Endothelial cell of umbilical vein (primary cell): ENCODE measurements around the gene IGF1. TPM values are rescaled to one million over a fixed set of nuclear protein-coding genes. Genes with fewer than 3 reads are reported as not detected.

Experiments used
- BruUV-seq: library from RNA; stranded (reverse); fragments of 400-500 nt; replicated peaks from 2 replicates; lab custom pipeline; 2021; lab: Mats Ljungman, UMichigan
- CTCF ChIA-PET: fragments of 300-600, 350-600 bp; sonication (Branson Sonifier 250); formaldehyde crosslinking; loops from one replicate; lab custom pipeline; 2021; ENCODE audit warnings: antibody characterized with exemption, inconsistent platforms; lab: Charles Lee
- POLR2A ChIA-PET: fragments of 300-600, 350-600 bp; sonication (Branson Sonifier 250); formaldehyde crosslinking; loops from one replicate; lab custom pipeline; 2021; ENCODE audit warnings: antibody characterized with exemption, inconsistent platforms; lab: Charles Lee
- DNase-seq: peaks from one replicate; pipeline ENCODE4 v3.0.0-alpha.2; 2011; ENCODE audit warnings: low read depth, low spot score
- FAIRE-seq: peaks from 2 replicates; lab custom pipeline; 2011; peaks lifted over from hg19 to GRCh38; lab: Jason Lieb, UNC
- H2AFZ ChIP-seq: 2 replicates; pipeline ENCODE4 v1.6.0; 2012; ENCODE audit warnings: low read depth, low read length, control low read depth, inconsistent platforms
- H3K27ac ChIP-seq: 2 replicates; pipeline ENCODE4 v1.5.1; 2011; ENCODE audit warnings: low read depth, mild to moderate bottlenecking, control low read depth, low read length, moderate library complexity; ENCODE audit not compliant: insufficient read depth
- H3K27me3 ChIP-seq, 2 experiments: 2 replicates each; pipeline versions ENCODE4 v1.6.0 to v1.6.1; 2011; ENCODE audit warnings: low read length in 2 of 2, mixed read lengths in 1 of 2; ENCODE audit not compliant: control insufficient read depth in 2 of 2, insufficient read depth in 2 of 2
- H3K36me3 ChIP-seq, 2 experiments: 2 replicates in 1 of 2; 3 replicates in 1 of 2; pipeline ENCODE4 v1.5.1; 2011; ENCODE audit warnings: low read length in 2 of 2, mild to moderate bottlenecking in 1 of 2, moderate library complexity in 1 of 2; ENCODE audit not compliant: control insufficient read depth in 2 of 2, insufficient read depth in 2 of 2; ENCODE audit errors: extremely low read depth in 1 of 2
- H3K4me1 ChIP-seq: 3 replicates; pipeline ENCODE4 v1.5.1; 2011; ENCODE audit warnings: mild to moderate bottlenecking, low read length; ENCODE audit not compliant: control insufficient read depth, insufficient read depth; ENCODE audit errors: extremely low read depth
- H3K4me2 ChIP-seq: 2 replicates; pipeline ENCODE4 v1.6.1; 2011; ENCODE audit warnings: low read length, control low read depth, mixed read lengths; ENCODE audit not compliant: insufficient read depth
- H3K4me3 ChIP-seq, 3 experiments: fragments of 200-600 bp in 1 of 3; sonication (generic), shearing (Covaris generic) in 1 of 3; replicated peaks in 1 of 3; 2 replicates each; pipeline ENCODE4 v1.5.1; 2011 to 2016; ENCODE audit warnings: control low read depth in 3 of 3, low read length in 3 of 3, mild to moderate bottlenecking in 2 of 3, inconsistent platforms in 1 of 3, low read depth in 1 of 3, moderate library complexity in 1 of 3; ENCODE audit not compliant: insufficient read depth in 1 of 3
- H3K79me2 ChIP-seq: 2 replicates; pipeline ENCODE4 v1.6.0; 2012; ENCODE audit warnings: low read length, inconsistent platforms; ENCODE audit not compliant: control insufficient read depth, insufficient read depth
- H3K9ac ChIP-seq: replicated peaks from 2 replicates; pipeline ENCODE3; 2011; ENCODE audit warnings: low read length, control low read depth; ENCODE audit not compliant: insufficient read depth; ENCODE audit errors: extremely low read depth
- H3K9me1 ChIP-seq: replicated peaks from 3 replicates; pipeline ENCODE4 v1.6.0; 2011; ENCODE audit warnings: mild to moderate bottlenecking, low read length; ENCODE audit not compliant: control insufficient read depth, insufficient read depth; ENCODE audit errors: extremely low read depth
- H3K9me3 ChIP-seq: replicated peaks from 2 replicates; pipeline ENCODE4 v1.5.1; 2012; ENCODE audit warnings: low read length, inconsistent platforms; ENCODE audit not compliant: control insufficient read depth, insufficient read depth
- H4K20me1 ChIP-seq: replicated peaks from 2 replicates; pipeline ENCODE3; 2011; ENCODE audit warnings: mild to moderate bottlenecking, low read length; ENCODE audit not compliant: control insufficient read depth, insufficient read depth; ENCODE audit errors: extremely low read depth
- GATA2 ChIP-seq: IDR thresholded peaks from 2 replicates; pipeline ENCODE4 v1.7.0; 2011; ENCODE audit warnings: low read depth, mild to moderate bottlenecking, moderate library complexity, mixed read lengths, low read length; ENCODE audit not compliant: insufficient read length, insufficient read depth
- JUN ChIP-seq: IDR thresholded peaks from 2 replicates; pipeline ENCODE4 v1.6.1; 2011; ENCODE audit warnings: borderline replicate concordance, low read depth; ENCODE audit not compliant: insufficient read length, insufficient read depth
- POLR2A ChIP-seq: IDR thresholded peaks from 2 replicates; pipeline ENCODE4 v1.6.1; 2012; ENCODE audit warnings: low read depth, mild to moderate bottlenecking, control low read depth, low read length
- dilution Hi-C: fragments of 300-500 bp; cut with MboI; formaldehyde crosslinking; loops from one replicate; pipeline ENCODE4 v1.15.0; 2019; ENCODE audit warnings: low sequenced_read_pairs; ENCODE audit not compliant: extremely low pct_ligation_motif_present
- intact Hi-C: fragments of 100-400 bp; cut with micrococcal nuclease; formaldehyde crosslinking; loops from one replicate; pipeline ENCODE4 v1.10.0; 2022
- polyA plus RNA-seq, 4 experiments: library from polyadenylated mRNA; depleted of rRNA in 3 of 4; stranded (reverse) in 3 of 4; unstranded in 1 of 4; fragments of >200 nt; gene quantifications; 2 replicates each; pipeline versions ENCODE4 v1.2.1 to v1.2.3, GENCODE V29; 2011 to 2012; ENCODE audit warnings: missing spikeins in 1 of 4
- total RNA-seq: library from RNA; stranded (reverse); gene quantifications from 2 replicates; pipeline ENCODE4 v1.2.3, GENCODE V29; 2021
- TF ChIP-seq, protein P1 (sequence below): IDR thresholded peaks from 2 replicates; pipeline ENCODE4 v1.6.1; 2011; ENCODE audit not compliant: insufficient read depth, insufficient read length
- TF ChIP-seq, protein P2 (sequence below), 2 donors: IDR thresholded peaks; 1 replicate in 1 of 2; 2 replicates in 1 of 2; pipeline ENCODE4 v1.5.1; 2011; ENCODE audit warnings: low read length in 2 of 2, mild to moderate bottlenecking in 2 of 2, moderate library complexity in 2 of 2, control low read depth in 1 of 2, inconsistent platforms in 1 of 2, low read depth in 1 of 2; ENCODE audit not compliant: insufficient read depth in 1 of 2; ENCODE audit errors: extremely low read depth in 1 of 2

Gene IGF1
- total and polyA plus RNA-seq, 2 donors (not counting 3 experiments of a cell fraction or from before 2014, with no cell fraction given): 0.10 TPM; not detected in 1

DNA sequence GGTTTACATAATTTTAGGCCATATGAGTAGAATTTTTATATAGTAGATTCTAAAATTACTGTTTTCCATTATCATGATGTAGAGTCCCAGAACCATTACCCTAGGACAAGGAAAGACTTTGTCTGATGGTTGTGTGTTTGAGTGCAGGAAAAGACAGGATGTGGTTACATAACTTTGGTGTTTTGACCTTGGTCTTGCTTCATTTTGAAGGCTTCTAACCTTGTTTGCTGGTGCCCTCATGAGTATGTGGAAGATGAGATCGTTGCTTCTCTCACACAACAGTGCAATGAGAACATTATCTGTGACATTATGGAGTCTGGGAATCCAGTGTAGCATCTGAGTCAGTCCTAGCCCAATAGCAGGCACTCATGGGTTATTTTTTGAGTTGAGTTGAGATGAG, 106.2 kb downstream of the IGF1 start:
- no peaks in the 10 kb centered on the region for H3K9me3 ChIP-seq
- no peaks in the 10 kb centered on the region for H3K36me3 ChIP-seq
- no peaks in the 10 kb centered on the region for H3K27me3 ChIP-seq
- CTCF ChIA-PET: no interaction called here
- intact Hi-C loops: no loop called here
- no peaks in the 10 kb centered on the region for H4K20me1 ChIP-seq
- H3K9ac ChIP-seq: no peak overlapping the region
- no peak overlapping the region for H3K27ac ChIP-seq
- TF ChIP-seq GATA2 (no peak), POLR2A (no peak), JUN (no peak)
- TF ChIP-seq, protein P1, sequence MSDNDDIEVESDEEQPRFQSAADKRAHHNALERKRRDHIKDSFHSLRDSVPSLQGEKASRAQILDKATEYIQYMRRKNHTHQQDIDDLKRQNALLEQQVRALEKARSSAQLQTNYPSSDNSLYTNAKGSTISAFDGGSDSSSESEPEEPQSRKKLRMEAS: no peak
- TF ChIP-seq, protein P2, sequence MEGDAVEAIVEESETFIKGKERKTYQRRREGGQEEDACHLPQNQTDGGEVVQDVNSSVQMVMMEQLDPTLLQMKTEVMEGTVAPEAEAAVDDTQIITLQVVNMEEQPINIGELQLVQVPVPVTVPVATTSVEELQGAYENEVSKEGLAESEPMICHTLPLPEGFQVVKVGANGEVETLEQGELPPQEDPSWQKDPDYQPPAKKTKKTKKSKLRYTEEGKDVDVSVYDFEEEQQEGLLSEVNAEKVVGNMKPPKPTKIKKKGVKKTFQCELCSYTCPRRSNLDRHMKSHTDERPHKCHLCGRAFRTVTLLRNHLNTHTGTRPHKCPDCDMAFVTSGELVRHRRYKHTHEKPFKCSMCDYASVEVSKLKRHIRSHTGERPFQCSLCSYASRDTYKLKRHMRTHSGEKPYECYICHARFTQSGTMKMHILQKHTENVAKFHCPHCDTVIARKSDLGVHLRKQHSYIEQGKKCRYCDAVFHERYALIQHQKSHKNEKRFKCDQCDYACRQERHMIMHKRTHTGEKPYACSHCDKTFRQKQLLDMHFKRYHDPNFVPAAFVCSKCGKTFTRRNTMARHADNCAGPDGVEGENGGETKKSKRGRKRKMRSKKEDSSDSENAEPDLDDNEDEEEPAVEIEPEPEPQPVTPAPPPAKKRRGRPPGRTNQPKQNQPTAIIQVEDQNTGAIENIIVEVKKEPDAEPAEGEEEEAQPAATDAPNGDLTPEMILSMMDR (IDR thresholded peaks at IDR 0.05; ENCODE audit: extremely low read depth in 1 of 2, insufficient read depth in 1 of 2, low read depth in 1 of 2, low read length in 2 of 2): no peak
- FAIRE-seq: no peak
- H2AFZ ChIP-seq: no peak overlapping the region
- H3K4me2 ChIP-seq: no peak overlapping the region
- H3K9me1 ChIP-seq: no peaks in the 10 kb centered on the region
- dilution Hi-C loops: no loop called here
- no peak for DNase-seq
- POLR2A ChIA-PET: no interaction called here
- BruUV-seq: no TSS peak
- H3K79me2 ChIP-seq: no peaks in the 10 kb centered on the region
- no peaks in the 10 kb centered on the region for H3K4me1 ChIP-seq
- H3K4me3 ChIP-seq: no peak overlapping the region

DNA sequence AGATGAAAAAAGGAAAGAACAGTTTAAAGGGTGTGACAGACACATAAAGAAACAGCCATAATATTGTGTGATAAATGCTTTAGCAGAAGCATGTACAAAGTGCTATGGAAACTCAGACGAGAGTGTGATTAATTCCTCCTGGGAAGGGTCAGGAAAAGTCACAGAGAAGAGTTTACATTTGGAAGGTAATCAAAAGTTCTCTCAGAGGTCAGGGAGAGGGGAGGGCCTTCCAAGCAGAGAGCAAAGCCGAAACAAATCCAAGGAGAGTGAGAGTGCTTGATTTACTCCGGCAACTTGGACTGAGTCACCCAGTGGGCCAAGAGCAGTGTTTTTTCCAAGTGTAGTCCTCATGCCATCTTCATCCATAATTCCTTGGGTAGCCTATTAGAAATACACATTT, 108.3 kb downstream of the IGF1 start:
- Histone ChIP-seq H2AFZ (no peak overlapping the region), H3K79me2 (no peaks in the 10 kb centered on the region), H3K9ac (no peak overlapping the region), H3K27ac (no peak overlapping the region), H3K4me1 (no peaks in the 10 kb centered on the region), H3K4me2 (no peak overlapping the region), H3K4me3 (no peak overlapping the region), H4K20me1 (no peaks in the 10 kb centered on the region), H3K9me3 (no peaks in the 10 kb centered on the region), H3K9me1 (no peaks in the 10 kb centered on the region), H3K36me3 (no peaks in the 10 kb centered on the region), H3K27me3 (no peaks in the 10 kb centered on the region)
- dilution Hi-C loops (no loop called here), intact Hi-C loops (no loop called here)
- TF ChIP-seq, protein P1: no peak
- TF ChIP-seq JUN (no peak), GATA2 (no peak)
- CTCF ChIA-PET: no interaction called here
- FAIRE-seq (no peak), DNase-seq (no peak)
- POLR2A ChIA-PET: no interaction called here
- BruUV-seq: no TSS peak
